Adipose tissue (tissue), 3 donors: Measurements from ENCODE around the gene MICALL2. TPM values are rescaled to one million over a fixed set of nuclear protein-coding genes. Genes with fewer than 3 reads are reported as not detected.

ENCODE experiments used
- H3K27ac ChIP-seq: one replicate; pipeline ENCODE4 v1.5.1; 2013; ENCODE audit warnings: low read depth, low read length
- WGBS, 3 donors: extraction: QIAGEN DNeasy Blood & Tissue Kit; methylation state at CpG; one replicate each; pipeline ENCODE4 v1.1.7; 2013; 5-methylcytosine and 5-hydroxymethylcytosine counted together
- polyA plus RNA-seq, 3 donors: library from polyadenylated mRNA; stranded (reverse); fragments of 200-250 nt; gene quantifications; one replicate each; pipeline ENCODE4 v1.2.3, GENCODE V29; 2013
- donor health status: healthy with polysubstance abuse.
- donor health status: Bipolar disorder and iron deficiency.
- donor health status: healthy.

The MICALL2 gene
- polyA plus RNA-seq, 3 donors, result 8.5 to 24.2 (median 20.9) TPM

- 64 to 72% (median 65%) methylated on average over 28 to 32 of the region's 32 CpGs for WGBS, 3 donors
- H3K27ac ChIP-seq, result no peak overlapping the region
These were observed 29.0 kb downstream of the MICALL2 start for GRCh38 chr7:1430056-1430845.

GRCh38 chr7:1428941-1429501, 30.2 kb downstream of the MICALL2 start:
- WGBS, 3 donors, result 45 to 54% (median 53%) methylated on average over 20 of the region's 20 CpGs
- H3K27ac ChIP-seq, result no peak overlapping the region

DNA sequence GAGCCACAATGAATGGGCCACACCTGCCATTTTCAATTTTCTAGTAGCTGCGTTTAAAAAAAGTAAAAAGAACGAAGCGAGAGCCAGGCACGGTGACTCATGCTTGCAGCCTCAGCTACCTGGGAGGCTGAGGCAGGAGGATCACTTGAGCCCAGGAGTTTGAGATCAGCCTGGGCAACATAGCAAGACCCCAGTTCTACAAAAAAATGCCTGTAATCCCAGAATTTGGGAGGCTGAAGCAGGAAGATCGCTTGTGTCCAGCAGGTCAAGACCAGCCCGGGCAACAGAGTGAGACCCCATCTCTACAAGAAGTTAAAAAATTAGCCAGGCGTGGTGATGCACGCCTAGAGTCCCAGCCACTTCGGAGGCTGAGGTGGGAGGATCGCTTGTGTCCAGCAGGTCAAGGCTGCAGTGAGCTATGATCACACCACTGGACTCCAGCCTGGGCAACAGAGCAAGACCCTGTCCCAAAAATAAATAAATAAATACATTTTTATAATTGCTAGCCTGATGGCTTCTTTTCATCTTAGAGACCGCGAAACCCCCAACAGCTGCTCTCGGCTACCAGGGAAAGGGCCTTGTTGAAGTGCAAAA, 32.1 kb downstream of the MICALL2 start:
- 88 to 90% (median 89%) methylated on average over 13 of the region's 13 CpGs for WGBS, 3 donors
- H3K27ac ChIP-seq, result no peak overlapping the region

- WGBS, 3 donors, result 85 to 92% (median 91%) methylated on average over 15 of the region's 15 CpGs
- H3K27ac ChIP-seq, result no peak overlapping the region
These were observed 32.8 kb downstream of the MICALL2 start for GRCh38 chr7:1426474-1426873.

GRCh38 chr7:1425292-1426136, 33.8 kb downstream of the MICALL2 start:
- WGBS, 3 donors, result 69 to 72% (median 70%) methylated on average over 18 of the region's 18 CpGs
- no peak overlapping the region for H3K27ac ChIP-seq

GRCh38 chr7:1424041-1424440, 35.2 kb downstream of the MICALL2 start:
- WGBS, 3 donors, result 72 to 87% (median 86%) methylated on average over 12 of the region's 12 CpGs
- no peak overlapping the region for H3K27ac ChIP-seq

- no peak overlapping the region for H3K27ac ChIP-seq
- 51 to 63% (median 56%) methylated on average over 5 of the region's 5 CpGs for WGBS, 3 donors
These were observed 35.9 kb downstream of the MICALL2 start for GRCh38 chr7:1423264-1423811.

GRCh38 chr7:1422512-1423263, 36.6 kb downstream of the MICALL2 start:
- H3K27ac ChIP-seq, result no peak overlapping the region
- WGBS, 3 donors, result 15 to 27% (median 19%) methylated on average over 24 of the region's 24 CpGs

- H3K27ac ChIP-seq, result no peak overlapping the region
- 70 to 90% (median 82%) methylated on average over 5 to 8 of the region's 8 CpGs for WGBS, 3 donors
These were observed 37.3 kb downstream of the MICALL2 start for GRCh38 chr7:1421946-1422345.

GRCh38 chr7:1421020-1421790, 38.1 kb downstream of the MICALL2 start:
- WGBS, 3 donors, result 76 to 89% (median 82%) methylated on average over 41 of the region's 41 CpGs
- no peak overlapping the region for H3K27ac ChIP-seq

DNA sequence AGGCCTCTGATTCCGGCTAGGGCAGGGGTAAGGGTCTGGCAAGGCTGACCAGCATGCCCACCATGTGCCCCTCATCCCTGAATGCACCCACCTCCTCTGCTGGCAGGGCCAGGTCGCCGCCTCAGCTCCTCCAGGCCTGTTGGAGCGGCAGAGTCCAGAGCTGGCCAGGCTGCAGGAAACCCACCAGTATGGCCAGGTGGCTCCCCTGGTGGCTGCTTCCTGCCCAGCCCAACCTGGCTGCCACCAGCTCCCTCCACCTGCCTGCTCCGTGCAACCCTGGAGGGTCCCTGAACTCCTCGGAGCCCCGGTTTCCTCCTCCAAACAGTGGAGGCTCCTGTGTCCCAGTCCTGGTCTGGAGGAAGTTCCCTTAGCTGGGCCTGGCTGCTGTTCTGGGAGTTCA, 39.6 kb downstream of the MICALL2 start:
- 69 to 79% (median 74%) methylated on average over 7 of the region's 7 CpGs for WGBS, 3 donors
- H3K27ac ChIP-seq, result no peak overlapping the region

- 76 to 88% (median 86%) methylated on average over 11 of the region's 11 CpGs for WGBS, 3 donors
- no peak overlapping the region for H3K27ac ChIP-seq
These were observed 40.0 kb downstream of the MICALL2 start for GRCh38 chr7:1419310-1419634.

- no peak overlapping the region for H3K27ac ChIP-seq
- 63 to 69% (median 67%) methylated on average over 21 of the region's 21 CpGs for WGBS, 3 donors
These were observed 40.6 kb downstream of the MICALL2 start for GRCh38 chr7:1418505-1419309.

DNA sequence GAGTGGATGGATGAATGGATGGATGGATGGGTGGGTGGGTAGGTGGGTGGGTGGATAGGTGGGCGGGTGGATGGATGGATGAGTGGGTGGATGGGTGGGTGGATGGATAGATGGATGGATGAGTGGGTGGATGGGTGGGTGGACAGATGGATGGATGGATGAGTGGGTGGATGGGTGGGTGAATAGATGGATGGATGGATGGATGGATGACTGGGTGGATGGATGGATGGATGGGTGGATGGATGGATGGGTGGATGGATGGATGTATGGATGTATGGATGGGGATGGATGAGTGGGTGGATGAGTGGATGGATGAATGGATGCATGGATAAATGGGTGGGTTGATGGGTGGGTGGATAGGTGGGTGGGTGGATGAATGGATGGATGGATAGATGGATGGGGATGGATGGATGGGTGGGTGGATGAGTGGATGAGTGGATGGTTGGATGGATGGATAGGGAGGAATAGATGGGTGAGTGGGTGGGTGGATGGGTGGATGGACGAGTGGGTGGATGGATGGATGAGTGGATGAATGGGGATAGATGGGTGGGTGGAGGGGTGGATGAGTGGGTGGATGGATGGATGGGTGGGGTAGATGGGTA, 43.8 kb downstream of the MICALL2 start:
- H3K27ac ChIP-seq, result no peak overlapping the region
- 67 to 85% (median 78%) methylated on average over 2 of the region's 2 CpGs for WGBS, 3 donors

- WGBS, 3 donors, result 44 to 72% (median 66%) methylated on average over 16 to 21 of the region's 21 CpGs
- H3K27ac ChIP-seq, result no peak overlapping the region
These were observed 45.2 kb downstream of the MICALL2 start for GRCh38 chr7:1413936-1414639.
